Stimulated activated CD8-positive, alpha-beta memory T cell treated with anti-CD3 and anti-CD28 coated beads, Interleukin-15, amount 100 ng/mL, for 24 hours (primary cell): ENCODE measurements around the gene NLRP5.
"Not testable (repeated sequence)": the region's sequence is repeated elsewhere in the genome, so short reads cannot be mapped to it uniquely, and the experiment has no call there.

ENCODE experiments used
- DNase-seq: peaks from one replicate; pipeline ENCODE4 v3.0.0-alpha.2; 2020; ENCODE audit warnings: low read depth

The NLRP5 gene

GRCh38 chr19:55986487-55986886 is at the start of gene NLRP5:
Gene NLRP5, plus strand, starts transcription at chr19:55986775.
- DNase-seq: no peak

GRCh38 chr19:55939206-55939605 is 47.4 kb upstream of the NLRP5 start:
- DNase-seq: no peak

DNA sequence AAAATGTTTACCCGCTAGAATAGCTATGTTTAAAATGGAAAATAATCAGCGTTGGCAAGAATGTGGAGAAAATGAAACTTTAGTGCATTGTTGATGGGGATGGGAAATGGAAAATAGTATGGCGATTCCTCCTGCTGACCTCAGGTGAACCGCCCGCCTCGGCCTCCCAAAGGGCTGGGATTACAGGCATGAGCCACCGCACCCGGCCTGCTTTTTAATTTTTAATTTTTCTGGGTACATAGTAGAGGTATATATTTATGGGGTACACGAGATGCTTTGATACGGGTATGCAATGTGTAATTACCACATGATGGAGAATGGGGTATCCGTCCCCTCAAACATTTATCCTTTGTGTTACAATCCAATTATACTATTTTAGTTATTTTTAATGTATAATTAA is 46.3 kb upstream of the NLRP5 start:
- DNase-seq: no peak

- no peak for DNase-seq
These were observed 39.0 kb upstream of the NLRP5 start, which contains the start of gene NLRP8 for GRCh38 chr19:55947532-55947931. Gene NLRP8, plus strand, starts transcription at chr19:55947832.

GRCh38 chr19:55950566-55950965 is 36.0 kb upstream of the NLRP5 start:
- DNase-seq: not testable (repeated sequence)

GRCh38 chr19:55956431-55956830 is 30.1 kb upstream of the NLRP5 start:
- DNase-seq: no peak

GRCh38 chr19:55958356-55958755 is 28.2 kb upstream of the NLRP5 start:
- DNase-seq: no peak

DNA sequence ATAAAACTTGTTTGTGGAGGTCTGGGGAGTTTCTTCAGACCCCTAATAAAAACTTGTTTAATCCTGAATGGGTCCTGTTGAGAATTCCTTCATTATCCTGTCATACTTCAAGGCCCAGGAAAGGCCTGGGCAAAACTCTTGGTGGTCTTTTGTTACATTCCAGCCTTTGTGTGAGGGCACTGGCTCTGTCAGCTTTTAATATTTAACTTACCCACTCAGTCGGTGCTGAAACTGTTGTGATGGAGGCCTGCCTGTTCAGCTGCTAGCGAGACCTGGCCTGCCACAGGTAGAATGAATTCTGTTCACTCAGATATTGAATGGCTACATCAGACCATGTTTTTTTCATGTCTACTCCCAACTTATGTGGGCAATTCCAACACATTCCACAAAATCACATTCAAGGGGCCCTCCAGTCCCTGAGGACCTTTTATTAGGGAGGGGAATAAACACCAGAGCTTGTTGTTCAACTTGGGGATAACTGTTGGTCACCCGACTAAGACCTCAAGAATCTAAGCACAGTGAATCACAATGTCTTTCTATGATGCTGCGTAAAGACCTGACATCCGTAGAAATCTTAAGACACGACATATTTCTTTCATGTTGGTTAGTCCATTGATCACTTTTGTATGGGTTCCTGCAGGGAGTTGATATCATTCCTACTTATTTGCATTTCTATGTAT is 26.4 kb upstream of the NLRP5 start:
- DNase-seq: no peak

- no peak for DNase-seq
These were observed 24.4 kb upstream of the NLRP5 start for GRCh38 chr19:55962186-55962585.

DNA sequence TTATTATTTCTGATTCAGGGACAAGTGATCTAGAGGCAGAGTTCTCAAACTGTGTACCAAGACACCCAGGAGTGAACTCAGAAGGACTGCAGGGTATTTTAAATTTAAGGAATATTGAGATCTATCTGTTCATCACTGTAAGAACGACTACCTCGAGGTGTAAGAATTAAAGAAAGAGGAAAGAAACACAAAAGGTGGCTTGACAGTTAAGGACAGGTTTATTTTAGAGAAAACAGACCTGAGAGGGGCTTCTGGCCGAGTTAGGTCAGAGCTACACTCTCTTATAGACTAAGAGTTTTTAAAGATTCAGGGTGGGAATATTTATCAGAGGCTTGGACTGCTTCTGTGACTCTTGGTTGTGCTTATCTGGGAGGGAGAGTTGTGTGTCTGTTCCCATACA is 12.6 kb upstream of the NLRP5 start:
- no peak for DNase-seq

GRCh38 chr19:55980415-55980814 is 6.2 kb upstream of the NLRP5 start:
- no peak for DNase-seq

GRCh38 chr19:55985254-55985653 is 1.3 kb upstream of the NLRP5 start:
- no peak for DNase-seq

DNA sequence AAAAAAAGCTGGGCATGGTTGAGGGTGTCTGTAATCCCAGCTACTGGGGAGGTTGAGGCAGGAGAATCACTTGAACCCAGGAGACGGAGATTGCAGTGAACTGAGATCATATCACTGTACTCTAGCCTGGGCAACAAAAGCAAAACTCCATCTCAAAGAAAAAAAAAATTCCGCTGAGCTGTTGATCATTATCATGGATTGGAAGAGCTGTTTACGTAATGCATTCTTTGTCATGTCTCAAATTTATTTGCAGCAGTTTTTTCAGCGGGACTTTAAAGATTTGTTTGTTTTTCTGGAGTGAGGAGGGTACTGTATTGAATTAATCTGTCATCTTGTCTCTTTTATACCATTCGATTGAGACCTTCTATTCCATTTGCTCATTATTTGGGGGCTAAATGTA is 4.3 kb downstream of the NLRP5 start:
- DNase-seq: no peak

GRCh38 chr19:55993492-55993891 is 6.9 kb downstream of the NLRP5 start:
- DNase-seq: no peak

DNA sequence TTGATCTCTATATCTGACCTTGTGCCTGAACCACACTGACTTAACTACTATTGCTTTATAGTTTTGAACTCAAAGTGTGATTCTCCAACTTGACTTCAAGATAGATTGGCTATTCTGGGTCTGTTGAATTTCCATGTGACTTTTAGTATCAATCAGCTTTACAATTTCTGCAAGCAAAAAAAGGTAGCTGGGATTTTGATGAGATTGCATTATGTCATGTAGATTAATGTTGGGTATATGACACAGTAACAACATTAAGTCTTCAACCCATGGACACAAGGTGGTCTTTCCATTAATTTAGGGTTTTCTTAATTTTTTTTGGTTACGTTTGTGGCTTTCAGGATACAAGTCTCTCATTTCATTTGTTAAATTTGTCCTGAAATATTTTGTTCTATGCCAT is 28.2 kb downstream of the NLRP5 start:
- no peak for DNase-seq

- DNase-seq: no peak
These were observed 29.2 kb downstream of the NLRP5 start for GRCh38 chr19:56015756-56016155.

DNA sequence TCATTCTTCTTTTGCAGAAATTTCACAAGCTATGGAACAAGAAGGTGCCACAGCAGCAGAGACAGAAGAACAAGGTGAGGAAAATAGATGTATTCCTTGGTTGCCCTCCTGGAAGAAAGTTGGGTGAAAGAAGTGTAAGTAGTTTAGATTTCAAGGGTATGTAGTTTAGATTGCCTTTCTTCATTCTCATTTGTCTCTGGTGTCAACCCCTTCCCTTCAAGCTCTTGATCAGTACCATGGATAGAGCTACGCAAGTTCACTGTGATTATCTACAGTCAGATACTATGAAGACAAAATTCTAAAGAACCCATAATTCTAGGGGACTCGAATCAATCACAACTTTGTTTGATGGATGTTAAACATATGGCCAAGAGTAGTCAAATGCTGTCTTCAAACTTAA is 32.8 kb downstream of the NLRP5 start:
- DNase-seq: not testable (repeated sequence)

- DNase-seq: not testable (repeated sequence)
These were observed 33.9 kb downstream of the NLRP5 start for GRCh38 chr19:56020355-56020975.

GRCh38 chr19:56026769-56027168 is 40.2 kb downstream of the NLRP5 start:
- DNase-seq: no peak

DNA sequence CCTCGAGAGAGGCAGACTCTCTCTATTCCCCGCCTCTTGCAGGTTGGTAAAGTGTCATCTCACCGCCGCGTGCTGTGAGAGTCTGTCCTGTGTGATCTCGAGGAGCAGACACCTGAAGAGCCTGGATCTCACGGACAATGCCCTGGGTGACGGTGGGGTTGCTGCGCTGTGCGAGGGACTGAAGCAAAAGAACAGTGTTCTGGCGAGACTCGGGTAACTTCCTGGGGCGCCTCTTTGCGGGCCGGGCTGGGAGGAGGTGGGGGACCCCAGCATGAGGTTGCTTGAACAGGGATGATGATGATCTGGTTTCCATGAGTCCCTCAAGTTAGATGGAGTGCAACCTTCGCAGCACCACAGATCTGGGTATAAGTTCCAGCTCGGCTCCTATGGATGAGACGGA is 67.0 kb downstream of the NLRP5 start:
- no peak for DNase-seq

DNA sequence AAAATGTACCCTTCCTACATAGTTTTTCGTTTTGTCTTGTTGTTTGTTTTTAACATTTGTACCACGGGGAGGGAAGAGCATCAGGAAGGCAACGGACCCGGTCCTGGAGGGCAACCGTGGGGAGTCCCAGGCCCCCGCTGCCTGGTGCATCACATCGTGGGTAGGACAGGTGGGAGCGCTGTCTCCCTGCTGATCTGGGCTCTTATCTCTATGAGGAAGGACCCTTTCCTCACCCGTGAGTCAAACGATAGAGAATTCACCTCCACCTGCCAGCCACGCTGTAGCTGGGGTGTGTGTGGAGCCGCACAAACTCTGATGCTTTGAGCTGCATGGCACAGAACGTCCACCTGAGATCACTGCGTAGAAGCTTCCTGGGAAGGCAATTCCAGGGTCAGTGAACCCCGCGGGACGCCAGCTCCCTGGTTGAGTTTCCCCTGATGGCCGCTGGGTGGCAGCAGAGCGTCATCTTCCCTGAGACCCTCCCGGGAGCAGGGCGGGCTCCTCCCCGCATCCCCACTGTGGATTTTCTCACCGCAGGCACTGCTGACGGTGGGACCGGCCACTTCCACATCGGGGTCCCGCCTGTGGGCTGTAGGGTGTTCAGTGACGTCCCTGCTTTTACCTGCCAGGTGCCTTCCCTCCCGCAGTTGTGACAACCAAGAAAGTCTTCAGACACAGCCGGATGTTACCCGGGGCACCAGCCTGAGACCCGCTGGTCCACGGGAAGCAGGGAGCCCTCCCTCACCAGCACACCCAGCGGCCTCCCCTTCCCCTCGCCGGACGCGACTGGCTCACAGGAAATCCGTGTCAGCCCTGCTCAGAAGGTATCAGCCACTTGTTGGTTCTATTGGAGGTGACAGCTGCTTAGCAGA is 79.8 kb downstream of the NLRP5 start:
- peak; percentile 40 for DNase-seq

- no peak for DNase-seq
These were observed 83.1 kb downstream of the NLRP5 start for GRCh38 chr19:56069642-56070041.

DNA sequence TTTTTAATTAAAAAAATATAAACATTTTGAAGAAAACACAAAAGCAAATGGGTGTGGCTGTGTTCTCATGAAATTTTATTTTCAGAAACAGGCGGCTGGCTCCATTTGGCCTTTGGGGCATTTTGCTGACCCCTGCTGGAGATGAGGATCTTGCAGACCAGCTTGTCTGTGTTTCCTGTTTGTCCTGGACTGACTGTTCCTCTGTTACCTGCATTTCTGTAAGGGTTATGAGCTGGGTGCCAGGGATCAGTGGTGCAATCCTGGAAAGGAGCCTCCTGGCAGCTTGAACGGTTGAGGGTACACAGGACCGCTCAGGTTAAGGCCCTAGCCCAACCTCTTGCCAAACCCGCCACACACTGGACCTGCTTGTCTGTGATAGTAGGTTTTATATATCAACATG is 84.6 kb downstream of the NLRP5 start:
- DNase-seq: no peak
